Measurements from ENCODE around the gene NF2.

DNA sequence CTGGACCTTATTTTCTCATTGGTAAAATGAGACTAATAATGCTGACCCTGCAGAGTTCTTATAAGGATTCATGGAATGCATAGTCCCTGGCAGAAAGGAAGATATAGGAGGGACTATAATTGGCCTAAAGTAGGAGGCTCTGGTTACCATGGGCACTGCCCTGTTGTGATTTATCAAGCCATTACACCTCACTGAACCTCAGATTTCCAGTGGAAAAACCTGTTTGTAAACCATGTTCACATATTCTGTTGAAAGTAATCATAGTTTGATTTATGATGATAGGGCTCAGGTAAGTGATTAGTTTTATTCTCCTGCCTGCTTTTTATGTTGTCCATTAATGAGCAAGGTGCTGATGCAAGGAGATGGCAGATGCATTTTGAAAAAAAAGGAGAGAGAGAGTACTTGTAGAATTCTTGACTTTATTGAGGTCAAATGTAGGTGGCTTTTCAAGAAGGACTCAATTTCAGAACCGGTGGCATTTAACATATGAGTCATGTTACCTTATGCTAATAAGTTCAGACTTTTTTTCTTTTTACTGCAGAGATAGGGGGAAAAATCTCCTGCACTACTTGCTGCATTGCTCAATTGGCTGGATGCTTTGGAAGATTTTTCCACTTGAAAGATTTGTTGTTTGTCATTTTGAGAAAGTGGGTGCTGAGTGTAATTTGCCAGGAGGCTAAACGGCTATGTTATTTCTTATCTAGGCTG is 14.6 kb downstream of the NF2 start:
- TF ChIP-seq, protein P1, sequence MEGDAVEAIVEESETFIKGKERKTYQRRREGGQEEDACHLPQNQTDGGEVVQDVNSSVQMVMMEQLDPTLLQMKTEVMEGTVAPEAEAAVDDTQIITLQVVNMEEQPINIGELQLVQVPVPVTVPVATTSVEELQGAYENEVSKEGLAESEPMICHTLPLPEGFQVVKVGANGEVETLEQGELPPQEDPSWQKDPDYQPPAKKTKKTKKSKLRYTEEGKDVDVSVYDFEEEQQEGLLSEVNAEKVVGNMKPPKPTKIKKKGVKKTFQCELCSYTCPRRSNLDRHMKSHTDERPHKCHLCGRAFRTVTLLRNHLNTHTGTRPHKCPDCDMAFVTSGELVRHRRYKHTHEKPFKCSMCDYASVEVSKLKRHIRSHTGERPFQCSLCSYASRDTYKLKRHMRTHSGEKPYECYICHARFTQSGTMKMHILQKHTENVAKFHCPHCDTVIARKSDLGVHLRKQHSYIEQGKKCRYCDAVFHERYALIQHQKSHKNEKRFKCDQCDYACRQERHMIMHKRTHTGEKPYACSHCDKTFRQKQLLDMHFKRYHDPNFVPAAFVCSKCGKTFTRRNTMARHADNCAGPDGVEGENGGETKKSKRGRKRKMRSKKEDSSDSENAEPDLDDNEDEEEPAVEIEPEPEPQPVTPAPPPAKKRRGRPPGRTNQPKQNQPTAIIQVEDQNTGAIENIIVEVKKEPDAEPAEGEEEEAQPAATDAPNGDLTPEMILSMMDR (IDR thresholded peaks at IDR 0.05) = no peak
- no peak for TF ChIP-seq SIN3A (IDR thresholded peaks at IDR 0.05; ENCODE audit: borderline replicate concordance, insufficient read depth, low read depth, low read length)
- TF ChIP-seq POLR2AphosphoS5 (IDR thresholded peaks at IDR 0.05; ENCODE audit: low read depth, low read length) = no peak
